ENCODE data around the gene SLC25A5.

DNA sequence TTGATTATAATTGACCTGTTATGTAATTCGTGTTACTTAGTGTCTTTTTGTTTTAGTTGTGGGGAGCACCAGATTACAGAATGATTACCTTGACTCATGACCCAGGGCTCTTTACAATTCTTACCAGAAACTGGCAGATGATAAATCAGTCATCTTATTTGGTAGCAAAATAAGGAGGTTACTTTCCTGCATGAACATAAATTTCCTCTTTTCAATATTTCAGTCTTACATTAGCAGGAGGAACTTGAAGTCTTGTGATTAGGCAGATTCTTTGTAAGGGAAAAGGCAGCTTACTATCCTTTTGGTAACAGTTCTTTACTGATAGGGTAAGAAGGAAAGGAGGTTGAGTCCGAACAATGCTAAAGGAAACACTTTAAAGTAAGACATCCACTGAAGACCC lies 26.0 kb upstream of the SLC25A5 start:
- no peak for TF ChIP-seq POLR2AphosphoS5 (IDR thresholded peaks at IDR 0.05; ENCODE audit: borderline replicate concordance, low read depth, low read length)
- no peak for TF ChIP-seq EZH2 (IDR thresholded peaks at IDR 0.05)

Data from SK-N-MC (cell line).